Activated CD4-positive, alpha-beta T cell treated with anti-CD3 and anti-CD28 coated beads, Interleukin-2, amount 10 ng/mL, durations not matched to agents 7 days and 5 days (primary cell): Measurements from ENCODE around the gene DHX58. TPM values are rescaled to one million over a fixed set of nuclear protein-coding genes. Genes with fewer than 3 reads are reported as not detected.

Experiments
- CTCF ChIA-PET: fragments of 350-600 bp; sonication (Branson Sonifier 250); formaldehyde crosslinking; loops from one replicate; lab custom pipeline; 2021; ENCODE audit warnings: antibody characterized with exemption; lab: Charles Lee
- POLR2A ChIA-PET: fragments of 350-600 bp; sonication (Branson Sonifier 250); formaldehyde crosslinking; loops from one replicate; lab custom pipeline; 2021; ENCODE audit warnings: antibody characterized with exemption; lab: Charles Lee
- DNase-seq: peaks from one replicate; pipeline ENCODE4 v3.0.0-alpha.2; 2020
- H3K27ac Mint-ChIP-seq: one replicate; pipeline ENCODE4 v1.8.0; 2021; ENCODE audit warnings: mild to moderate bottlenecking, moderate library complexity, mixed read lengths
- H3K27me3 Mint-ChIP-seq: one replicate; pipeline ENCODE4 v1.8.0; 2021; ENCODE audit warnings: mixed read lengths
- H3K36me3 Mint-ChIP-seq: one replicate; pipeline ENCODE4 v1.8.0; 2021; ENCODE audit warnings: low read depth, mixed read lengths
- H3K4me1 Mint-ChIP-seq: one replicate; pipeline ENCODE4 v1.8.0; 2021; ENCODE audit warnings: mixed read lengths
- H3K4me3 Mint-ChIP-seq: one replicate; pipeline ENCODE4 v1.8.0; 2021; ENCODE audit warnings: mild to moderate bottlenecking, moderate library complexity, mixed read lengths
- H3K9me3 Mint-ChIP-seq: one replicate; pipeline ENCODE4 v1.8.0; 2021; ENCODE audit warnings: mixed read lengths
- total RNA-seq, 2 experiments: library from RNA; stranded (reverse); gene quantifications; one replicate each; pipeline ENCODE4 v1.2.3, GENCODE V29; 2021

DHX58 gene
- total RNA-seq, 2 experiments from 2014 or later: 52.4 to 54.3 TPM

- H3K4me1 Mint-ChIP-seq: peaks cover 42% of the 10 kb centered on the region
- ChIA-PET CTCF (interaction anchor here (0.7 to 3.2 kb wide), 4 partner anchors 26 to 325 kb away, joined by 3 to 11 read pairs (median 4); partner anchors contain the start of genes DHX58 and KCNH4), POLR2A (no interaction called here)
- H3K4me3 Mint-ChIP-seq: no peak overlapping the region
- no peak overlapping the region for H3K27ac Mint-ChIP-seq
- H3K36me3 Mint-ChIP-seq: peaks cover 26% of the 10 kb centered on the region
- DNase-seq: no peak
- H3K27me3 Mint-ChIP-seq: no peaks in the 10 kb centered on the region
- H3K9me3 Mint-ChIP-seq: no peaks in the 10 kb centered on the region
Measured at GRCh38 chr17:42138749-42139492, 26.4 kb upstream of the DHX58 start.

DNA sequence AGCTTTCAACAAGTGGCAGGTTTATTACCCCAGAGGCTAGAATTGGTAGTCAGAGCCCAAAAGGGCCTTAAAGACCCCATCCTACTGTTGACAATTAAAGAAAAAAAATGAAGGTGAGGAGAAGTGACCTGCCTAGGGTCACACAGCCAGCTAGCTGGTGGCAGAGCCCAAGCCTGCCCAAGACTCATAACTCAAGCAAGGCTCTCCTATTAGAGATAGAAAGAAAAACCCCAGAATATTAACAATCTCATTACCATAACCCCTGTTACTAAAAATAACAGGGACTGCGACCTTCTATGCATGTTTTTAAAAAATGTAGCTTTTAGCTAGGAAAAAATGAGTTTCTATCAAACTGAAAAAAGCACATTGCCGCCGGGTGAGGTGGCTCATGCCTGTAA is 24.1 kb upstream of the DHX58 start:
- H3K27ac Mint-ChIP-seq: peak overlapping the region; percentile 36
- no peak overlapping the region for H3K4me3 Mint-ChIP-seq
- no peaks in the 10 kb centered on the region for H3K27me3 Mint-ChIP-seq
- no peaks in the 10 kb centered on the region for H3K9me3 Mint-ChIP-seq
- DNase-seq: no peak
- peaks cover 50% of the 10 kb centered on the region for H3K4me1 Mint-ChIP-seq
- ChIA-PET CTCF (interaction anchor here (0.6 to 3.2 kb wide), 5 partner anchors 19 to 116 kb away, joined by 3 to 11 read pairs (median 4); partner anchors contain the start of genes KCNH4 and NKIRAS2), POLR2A (interaction anchor here (0.6 kb wide), 1 partner anchor 1386 kb away, joined by 4 read pairs; no protein-coding TSS in a partner anchor)
- H3K36me3 Mint-ChIP-seq: peaks cover 18% of the 10 kb centered on the region

- H3K36me3 Mint-ChIP-seq: peaks cover 17% of the 10 kb centered on the region
- no peak for DNase-seq
- H3K9me3 Mint-ChIP-seq: no peaks in the 10 kb centered on the region
- H3K4me3 Mint-ChIP-seq: no peak overlapping the region
- no peaks in the 10 kb centered on the region for H3K27me3 Mint-ChIP-seq
- POLR2A ChIA-PET: interaction anchor here (0.6 kb wide), 1 partner anchor 1385 kb away, joined by 4 read pairs; no protein-coding TSS in a partner anchor
- peaks cover 52% of the 10 kb centered on the region for H3K4me1 Mint-ChIP-seq
- CTCF ChIA-PET: interaction anchor here (0.9 to 3.2 kb wide), 4 partner anchors 20 to 116 kb away, joined by 3 to 11 read pairs (median 4); partner anchors contain the start of genes KCNH4 and NKIRAS2
- H3K27ac Mint-ChIP-seq: no peak overlapping the region
Measured at GRCh38 chr17:42135664-42136653, 23.4 kb upstream of the DHX58 start.

GRCh38 chr17:42135151-42135550 is 22.6 kb upstream of the DHX58 start:
- Mint-ChIP-seq H3K9me3 (no peaks in the 10 kb centered on the region), H3K4me3 (no peak overlapping the region), H3K4me1 (peaks cover 54% of the 10 kb centered on the region), H3K36me3 (peaks cover 18% of the 10 kb centered on the region), H3K27ac (no peak overlapping the region), H3K27me3 (no peaks in the 10 kb centered on the region)
- CTCF ChIA-PET: interaction anchor here (0.7 to 2.1 kb wide), 4 partner anchors 10 to 115 kb away, joined by 3 to 5 read pairs (median 4); partner anchors contain the start of gene NKIRAS2
- POLR2A ChIA-PET: no interaction called here
- DNase-seq: no peak

DNA sequence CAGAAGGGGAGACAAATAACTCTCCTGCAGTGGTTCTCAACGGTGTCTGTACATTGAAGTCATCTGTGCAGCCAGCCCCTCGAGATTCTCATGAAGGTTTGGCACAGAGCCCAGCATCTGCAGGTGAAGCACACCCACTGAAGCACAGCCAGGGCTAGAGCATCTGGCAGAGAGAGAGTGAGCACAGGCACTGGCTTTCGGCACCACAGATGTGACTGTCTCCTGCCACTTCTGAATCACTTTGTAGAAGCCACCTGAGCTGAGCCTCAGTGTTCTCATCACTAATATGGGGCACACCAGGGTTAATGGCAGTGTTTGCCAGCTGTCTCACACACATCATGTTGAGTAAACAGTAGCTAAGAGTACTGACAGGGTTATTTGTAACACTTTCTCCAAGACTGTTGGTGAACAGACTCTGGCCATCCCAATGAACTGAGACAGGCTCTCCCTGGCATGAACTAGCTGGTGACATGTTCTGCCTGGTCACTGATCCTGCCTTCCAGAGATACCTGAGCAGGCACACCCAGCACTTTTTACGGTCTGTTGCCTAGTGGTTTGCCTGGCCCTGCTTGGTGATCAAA is 21.0 kb upstream of the DHX58 start:
- Mint-ChIP-seq H3K4me3 (no peak overlapping the region), H3K9me3 (no peaks in the 10 kb centered on the region), H3K27ac (peak overlapping the region; percentile 74), H3K27me3 (no peaks in the 10 kb centered on the region), H3K4me1 (peaks cover 55% of the 10 kb centered on the region), H3K36me3 (peaks cover 30% of the 10 kb centered on the region)
- ChIA-PET CTCF (interaction anchor here (0.9 to 2.3 kb wide), 9 partner anchors 8 to 116 kb away, joined by 3 to 12 read pairs (median 4); partner anchors contain the start of genes DNAJC7, KAT2A, KCNH4 and RAB5C), POLR2A (no interaction called here)
- DNase-seq: no peak

GRCh38 chr17:42132941-42133340 is 20.4 kb upstream of the DHX58 start:
- Mint-ChIP-seq H3K36me3 (peaks cover 36% of the 10 kb centered on the region), H3K4me3 (no peak overlapping the region), H3K4me1 (peaks cover 55% of the 10 kb centered on the region), H3K27ac (peak overlapping the region; percentile 74), H3K9me3 (no peaks in the 10 kb centered on the region), H3K27me3 (no peaks in the 10 kb centered on the region)
- CTCF ChIA-PET: interaction anchor here (0.9 to 2.3 kb wide), 9 partner anchors 7 to 115 kb away, joined by 3 to 12 read pairs (median 4); partner anchors contain the start of genes DNAJC7, KAT2A, KCNH4 and RAB5C
- peak; percentile 26 for DNase-seq
- POLR2A ChIA-PET: interaction anchor here (0.7 kb wide), 1 partner anchor 21 kb away, joined by 3 read pairs; the partner anchor contains the start of gene DHX58

DNA sequence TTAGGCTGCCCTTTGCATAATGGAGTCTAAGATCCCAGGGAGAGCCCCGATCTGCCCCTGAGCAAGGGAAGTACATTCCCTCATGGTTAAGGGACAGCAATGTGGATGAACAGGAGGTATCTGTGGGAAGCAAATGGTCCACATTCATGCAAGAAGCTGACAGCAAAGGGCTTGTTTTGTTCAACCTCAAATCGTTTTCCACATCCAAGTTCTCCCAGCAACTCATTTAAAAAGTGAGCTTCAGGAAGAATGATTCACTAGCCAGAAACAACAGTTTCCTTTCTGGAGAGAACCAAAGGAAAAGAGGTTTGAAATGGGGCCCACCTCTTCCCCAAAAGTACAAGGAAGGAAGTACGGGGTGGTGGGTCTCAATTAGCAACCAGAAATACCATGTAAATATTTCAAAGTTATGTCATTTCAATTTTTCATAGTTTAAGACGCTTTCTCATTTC is 19.5 kb upstream of the DHX58 start:
- Mint-ChIP-seq H3K9me3 (no peaks in the 10 kb centered on the region), H3K27ac (peak overlapping the region; percentile 74), H3K4me1 (peaks cover 54% of the 10 kb centered on the region), H3K4me3 (no peak overlapping the region), H3K36me3 (peaks cover 43% of the 10 kb centered on the region), H3K27me3 (no peaks in the 10 kb centered on the region)
- CTCF ChIA-PET: interaction anchor here (1.0 to 2.3 kb wide), 5 partner anchors 11 to 90 kb away, joined by 3 to 12 read pairs (median 4); partner anchors contain the start of gene KCNH4
- DNase-seq: no peak
- POLR2A ChIA-PET: interaction anchor here (0.6 kb wide), 1 partner anchor 9 kb away, joined by 4 read pairs; no protein-coding TSS in a partner anchor

DNA sequence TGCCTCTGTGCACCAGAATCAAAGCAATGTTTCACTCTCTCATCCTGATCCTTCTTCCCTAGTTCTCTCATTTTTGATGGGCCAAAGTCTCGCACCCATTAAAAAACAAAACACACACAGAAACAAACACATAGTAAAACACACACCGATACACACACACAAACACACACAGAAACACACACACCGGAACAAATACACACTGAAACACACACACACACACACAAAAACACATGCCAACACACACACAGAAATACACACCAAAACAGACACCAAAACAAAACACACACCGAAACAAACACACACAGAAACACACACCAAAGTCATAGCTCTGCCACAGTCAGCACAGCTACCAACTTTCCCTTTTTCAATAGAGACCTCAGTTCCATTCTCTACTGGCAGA is 18.7 kb upstream of the DHX58 start:
- H3K9me3 Mint-ChIP-seq: no peaks in the 10 kb centered on the region
- no peaks in the 10 kb centered on the region for H3K27me3 Mint-ChIP-seq
- peaks cover 47% of the 10 kb centered on the region for H3K36me3 Mint-ChIP-seq
- no peak for DNase-seq
- peaks cover 48% of the 10 kb centered on the region for H3K4me1 Mint-ChIP-seq
- ChIA-PET CTCF (interaction anchor here (0.7 to 2.3 kb wide), 5 partner anchors 11 to 50 kb away, joined by 3 to 7 read pairs (median 4); partner anchors contain the start of genes DHX58 and KCNH4), POLR2A (no interaction called here)
- no peak overlapping the region for H3K4me3 Mint-ChIP-seq
- H3K27ac Mint-ChIP-seq: peak overlapping the region; percentile 62

GRCh38 chr17:42130310-42130936 is 17.9 kb upstream of the DHX58 start:
- H3K4me3 Mint-ChIP-seq: no peak overlapping the region
- H3K27me3 Mint-ChIP-seq: no peaks in the 10 kb centered on the region
- no peak overlapping the region for H3K27ac Mint-ChIP-seq
- POLR2A ChIA-PET: no interaction called here
- no peak for DNase-seq
- no peaks in the 10 kb centered on the region for H3K9me3 Mint-ChIP-seq
- peaks cover 47% of the 10 kb centered on the region for H3K36me3 Mint-ChIP-seq
- CTCF ChIA-PET: interaction anchor here (0.5 to 2.3 kb wide), 4 partner anchors 10 to 110 kb away, joined by 3 to 7 read pairs (median 4); partner anchors contain the start of gene NKIRAS2
- H3K4me1 Mint-ChIP-seq: peaks cover 40% of the 10 kb centered on the region

GRCh38 chr17:42129109-42129837 is 16.8 kb upstream of the DHX58 start:
- POLR2A ChIA-PET: no interaction called here
- Mint-ChIP-seq H3K27ac (no peak overlapping the region), H3K27me3 (no peaks in the 10 kb centered on the region), H3K4me3 (no peak overlapping the region), H3K4me1 (peaks cover 34% of the 10 kb centered on the region), H3K36me3 (peaks cover 52% of the 10 kb centered on the region), H3K9me3 (no peaks in the 10 kb centered on the region)
- CTCF ChIA-PET: interaction anchor here (0.6 to 2.3 kb wide), 6 partner anchors 9 to 167 kb away, joined by 3 to 7 read pairs (median 4); partner anchors contain the start of gene NKIRAS2
- DNase-seq: no peak
